ENCODE data around the gene CORO7. TPM values are rescaled to one million over a fixed set of nuclear protein-coding genes. Genes with fewer than 3 reads are reported as not detected.

The CORO7 gene
- total RNA-seq, 1 experiment from 2014 or later = 13.1 TPM

- no peak for DNase-seq (ENCODE audit: extremely low read depth, low read depth)
Observed at GRCh38 chr16:4324492-4325252, 91.7 kb downstream of the CORO7 start.

GRCh38 chr16:4323845-4324488 lies 92.4 kb downstream of the CORO7 start:
- no peak for DNase-seq (ENCODE audit: extremely low read depth, low read depth)

- no peak for DNase-seq (ENCODE audit: extremely low read depth, low read depth)
Observed at GRCh38 chr16:4323071-4323844, 93.1 kb downstream of the CORO7 start.

GRCh38 chr16:4322121-4323052 lies 94.0 kb downstream of the CORO7 start:
- DNase-seq (ENCODE audit: extremely low read depth, low read depth) = no peak

GRCh38 chr16:4321286-4322120 lies 94.9 kb downstream of the CORO7 start:
- no peak for DNase-seq (ENCODE audit: extremely low read depth, low read depth)

GRCh38 chr16:4320571-4321137 lies 95.7 kb downstream of the CORO7 start:
- no peak for DNase-seq (ENCODE audit: extremely low read depth, low read depth)

- DNase-seq (ENCODE audit: extremely low read depth, low read depth) = no peak
Observed at GRCh38 chr16:4319454-4320421, 96.7 kb downstream of the CORO7 start.

- no peak for DNase-seq (ENCODE audit: extremely low read depth, low read depth)
Observed at GRCh38 chr16:4318967-4319366, 97.4 kb downstream of the CORO7 start.

GRCh38 chr16:4318451-4318910 lies 97.9 kb downstream of the CORO7 start:
- DNase-seq (ENCODE audit: extremely low read depth, low read depth) = no peak

GRCh38 chr16:4317532-4318450 lies 98.6 kb downstream of the CORO7 start:
- DNase-seq (ENCODE audit: extremely low read depth, low read depth) = no peak

- DNase-seq (ENCODE audit: extremely low read depth, low read depth) = peak; percentile 38
Observed at GRCh38 chr16:4316864-4317531, 99.4 kb downstream of the CORO7 start.

GRCh38 chr16:4316108-4316863 lies 100.1 kb downstream of the CORO7 start:
- DNase-seq (ENCODE audit: extremely low read depth, low read depth) = no peak

- DNase-seq (ENCODE audit: extremely low read depth, low read depth) = peak; percentile 70
Observed at GRCh38 chr16:4315186-4316107, 100.9 kb downstream of the CORO7 start, which contains the start of gene GLIS2. Gene GLIS2, plus strand, starts transcription at chr16:4316067. Its CDS starts 16,214 bp downstream, at chr16:4332281.

- DNase-seq (ENCODE audit: extremely low read depth, low read depth) = no peak
Observed at GRCh38 chr16:4314532-4315185, 101.7 kb downstream of the CORO7 start.
